NCI-H1694 treated with DMSO at 0.1 percent for 48 hours (cell line): ENCODE measurements around the gene AHR.

Source experiments
- DNase-seq: peaks from one replicate; lab custom pipeline; 2025; lab: John Stamatoyannopoulos, UW

AHR gene

GRCh38 chr7:17304926-17305325 lies 6.5 kb downstream of the AHR start:
- no peak for DNase-seq

GRCh38 chr7:17305387-17306171 lies 7.1 kb downstream of the AHR start:
- DNase-seq = no peak

DNA sequence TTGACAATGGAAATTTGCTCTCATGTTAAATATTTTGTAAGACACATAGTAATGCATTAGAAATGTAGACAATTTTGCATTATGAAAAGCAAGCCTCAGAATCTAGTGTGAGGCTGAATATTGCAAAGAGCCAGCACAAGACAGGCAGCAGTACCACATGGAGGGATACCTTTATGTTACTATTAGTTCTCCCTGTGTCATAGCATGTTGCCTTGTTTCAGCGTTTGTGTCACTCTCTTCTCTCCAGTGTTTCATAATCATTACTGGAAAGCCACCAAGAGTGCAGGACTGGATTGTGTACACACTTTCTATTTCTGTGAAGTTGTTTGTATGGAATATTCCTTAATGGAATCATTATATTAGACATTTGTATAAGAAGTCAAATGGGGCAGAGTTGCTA lies 8.5 kb downstream of the AHR start:
- no peak for DNase-seq

- DNase-seq = no peak
Observed at GRCh38 chr7:17307558-17307957, 9.1 kb downstream of the AHR start.

- DNase-seq = no peak
Observed at GRCh38 chr7:17307969-17308648, 9.7 kb downstream of the AHR start.

DNA sequence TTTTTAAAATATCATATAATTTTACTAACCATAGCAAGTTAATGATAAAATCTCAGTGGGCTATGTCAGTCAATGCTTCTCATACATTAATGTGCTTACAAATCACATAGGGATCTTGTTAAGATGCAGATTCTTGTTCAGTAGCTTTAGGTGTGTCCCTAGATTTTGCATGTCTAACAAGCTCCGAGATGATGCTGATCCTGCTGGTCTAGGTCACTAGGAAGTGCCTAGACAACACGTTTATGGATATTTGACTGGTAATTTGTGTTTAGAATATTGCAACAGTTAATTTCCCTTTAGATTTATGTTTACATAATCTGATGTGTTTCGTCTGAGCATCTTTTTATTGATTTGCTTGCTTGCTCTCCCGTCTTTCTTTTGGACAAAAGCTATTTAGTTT lies 12.7 kb downstream of the AHR start:
- DNase-seq = no peak

DNA sequence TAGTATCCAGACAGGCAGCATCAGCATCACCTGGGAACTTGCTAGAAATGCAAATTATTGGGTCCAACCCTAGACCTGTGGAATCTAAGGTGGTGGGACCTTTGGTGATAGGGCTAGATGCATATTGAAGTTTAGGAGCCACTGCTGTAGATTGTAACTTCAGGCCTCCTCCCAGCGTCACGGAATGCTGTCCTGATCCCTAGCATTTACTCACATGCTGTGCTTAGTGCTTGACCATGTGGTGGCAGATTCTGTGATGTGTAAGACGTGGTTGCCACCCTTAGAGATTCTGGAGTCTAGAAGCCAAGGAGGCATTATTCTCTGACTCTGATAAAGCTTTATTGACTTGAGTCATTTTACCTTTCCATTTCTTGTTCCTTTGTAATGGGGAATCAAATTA lies 13.5 kb downstream of the AHR start:
- no peak for DNase-seq

GRCh38 chr7:17312641-17313040 lies 14.2 kb downstream of the AHR start:
- no peak for DNase-seq

DNA sequence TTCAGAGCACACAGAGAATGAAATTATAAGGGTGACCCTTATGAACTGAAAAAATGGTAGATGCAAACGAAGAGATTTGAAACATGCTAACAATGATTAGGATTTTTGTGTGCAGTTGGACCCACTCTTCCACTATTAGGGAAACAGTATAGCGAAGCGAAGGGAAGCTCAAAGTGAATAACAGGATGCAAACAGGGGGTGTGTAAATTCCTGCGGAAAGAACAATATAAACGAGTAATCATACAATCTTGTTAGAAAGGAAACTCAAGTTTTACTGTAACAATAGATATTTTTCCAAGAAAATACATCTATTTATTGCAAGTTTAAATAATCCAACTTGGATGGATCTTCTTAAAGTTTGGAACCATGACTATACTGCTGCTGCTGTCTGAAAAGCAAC lies 14.7 kb downstream of the AHR start:
- no peak for DNase-seq

- no peak for DNase-seq
Observed at GRCh38 chr7:17315974-17316373, 17.5 kb downstream of the AHR start.

DNA sequence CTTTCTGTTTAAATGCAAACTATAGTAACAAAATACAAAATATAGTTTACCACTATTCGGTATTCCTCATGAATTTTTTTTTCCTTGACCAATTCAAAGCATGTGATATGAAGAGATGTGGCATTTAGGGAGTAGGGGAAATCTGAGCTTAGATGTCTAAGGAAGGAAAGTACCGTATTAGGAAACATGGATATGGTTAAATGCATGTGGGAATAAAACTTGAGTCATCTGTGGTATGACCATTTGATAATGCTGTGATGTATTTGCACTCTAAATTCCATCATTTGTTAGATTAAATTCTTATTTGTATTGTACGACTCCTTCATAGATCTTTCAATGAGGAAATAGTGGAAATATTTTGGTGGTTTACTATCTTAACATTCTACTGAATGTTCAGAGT lies 19.7 kb downstream of the AHR start:
- no peak for DNase-seq

DNA sequence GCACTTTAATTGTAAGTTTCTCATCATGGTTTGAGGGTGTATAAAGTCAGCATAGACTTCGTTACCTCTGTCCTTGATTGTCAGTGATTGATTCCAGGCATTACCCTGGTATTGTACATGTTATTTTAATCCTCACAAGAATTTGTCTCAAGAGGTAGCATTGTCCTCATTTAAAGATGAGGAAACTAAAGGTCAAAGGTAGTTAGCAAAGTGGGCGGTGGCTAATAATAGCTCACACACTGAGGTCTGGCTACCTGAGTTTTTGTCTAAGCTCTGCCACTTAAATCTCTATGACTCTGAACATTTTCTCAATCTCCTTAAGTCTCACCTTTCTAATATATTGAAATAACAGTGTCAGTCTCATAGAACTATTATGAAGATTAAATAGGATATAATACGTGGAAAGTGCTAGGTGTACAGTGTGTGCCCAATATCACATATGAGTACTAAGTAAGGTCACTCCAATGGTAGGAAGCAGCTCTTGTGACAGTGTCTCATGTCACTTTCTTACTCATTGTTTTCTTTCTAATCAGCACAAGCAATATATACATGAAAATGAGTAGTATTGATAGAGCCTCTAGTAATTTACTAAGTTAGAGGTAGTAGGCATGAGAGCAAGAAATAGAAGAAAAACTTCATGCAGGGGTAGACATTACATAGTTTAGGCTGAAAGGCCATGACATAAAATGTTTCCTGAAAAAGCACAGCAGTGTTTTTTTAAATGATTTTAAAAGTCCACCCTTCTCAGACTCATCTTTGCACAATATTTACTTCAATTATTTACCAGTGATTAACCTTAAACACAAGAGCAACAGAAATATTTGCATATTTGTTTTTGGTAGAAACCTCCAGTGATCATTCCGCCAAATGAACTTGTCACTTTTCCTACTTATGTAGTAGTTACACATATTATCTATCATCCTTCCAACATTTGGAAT lies 21.0 kb downstream of the AHR start:
- no peak for DNase-seq

- DNase-seq = no peak
Observed at GRCh38 chr7:17320102-17320497, 21.6 kb downstream of the AHR start.

DNA sequence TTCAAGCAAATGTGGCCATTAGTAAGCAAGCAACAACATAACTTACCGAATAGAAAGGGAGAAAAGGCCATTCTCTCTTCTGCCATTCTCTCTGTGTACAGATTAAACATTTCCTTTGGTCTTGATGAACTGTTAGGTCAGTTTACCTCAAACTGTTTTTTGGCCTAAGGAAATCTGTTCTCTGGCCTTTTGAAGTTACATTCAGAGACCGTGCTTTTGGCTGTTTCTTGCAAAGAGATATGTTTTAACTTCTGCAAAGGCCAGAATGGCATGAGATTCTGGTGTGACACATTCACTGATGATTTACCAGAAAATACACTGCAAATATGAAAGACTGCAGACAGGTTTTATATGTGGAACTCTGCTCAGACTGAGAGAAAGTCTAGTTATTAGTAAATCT lies 22.2 kb downstream of the AHR start:
- DNase-seq = no peak

DNA sequence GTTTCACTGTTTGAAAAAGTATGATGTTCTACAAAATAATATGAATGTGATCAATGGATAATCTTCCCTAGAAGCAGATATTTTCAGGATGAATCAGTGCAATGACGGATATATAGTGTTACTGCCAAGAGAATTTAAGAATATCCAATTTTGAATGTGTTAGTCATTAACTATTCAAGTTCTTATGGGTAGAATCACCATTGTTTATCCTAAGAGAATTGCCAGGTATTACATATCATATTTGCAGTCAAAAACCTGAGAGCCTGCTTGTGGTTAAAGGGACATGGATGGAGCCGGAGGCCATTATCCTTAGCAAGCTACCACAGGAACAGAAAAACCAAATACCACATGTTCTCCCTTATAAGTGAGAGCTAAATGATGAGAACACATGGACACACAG lies 26.9 kb downstream of the AHR start:
- DNase-seq = no peak

DNA sequence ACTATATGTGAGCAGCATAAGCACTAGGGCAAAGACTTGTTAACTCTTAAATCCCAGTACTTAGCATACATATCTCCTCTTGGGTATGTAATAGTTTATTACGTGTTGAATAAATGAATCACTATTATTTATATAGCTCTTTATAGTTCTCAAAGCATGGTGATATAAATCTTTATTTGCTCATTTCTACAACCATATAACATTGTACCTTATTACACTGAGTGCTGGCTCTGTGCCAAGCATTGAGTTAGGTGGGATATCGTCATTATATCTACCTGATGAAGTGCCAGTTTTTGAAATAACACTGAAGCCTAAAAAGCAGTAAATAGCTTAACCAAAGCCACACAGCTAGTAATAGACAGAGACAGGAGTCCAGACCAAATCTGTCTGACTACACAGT lies 27.9 kb downstream of the AHR start:
- no peak for DNase-seq

- DNase-seq = no peak
Observed at GRCh38 chr7:17328641-17329040, 30.2 kb downstream of the AHR start.

DNA sequence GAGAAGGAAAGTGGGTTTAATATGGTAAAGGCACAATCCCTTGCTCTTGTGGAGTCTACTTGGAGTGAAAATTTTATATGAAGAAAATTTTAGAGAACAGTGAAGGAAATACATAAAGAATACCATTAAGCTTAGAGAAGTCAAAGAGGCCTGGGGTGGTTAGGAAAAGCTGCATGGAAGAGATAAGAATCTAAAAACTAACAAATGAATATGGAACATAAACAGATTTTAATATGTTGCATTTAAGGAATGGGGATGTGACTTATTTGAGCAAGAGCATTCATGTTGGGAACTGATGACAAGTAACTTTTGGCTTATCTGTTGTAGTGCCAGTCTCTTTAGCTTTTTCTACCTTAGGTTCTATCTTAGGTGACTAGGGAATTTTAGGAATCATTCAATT lies 31.0 kb downstream of the AHR start:
- DNase-seq = no peak

GRCh38 chr7:17331891-17332501 lies 33.5 kb downstream of the AHR start:
- no peak for DNase-seq

DNA sequence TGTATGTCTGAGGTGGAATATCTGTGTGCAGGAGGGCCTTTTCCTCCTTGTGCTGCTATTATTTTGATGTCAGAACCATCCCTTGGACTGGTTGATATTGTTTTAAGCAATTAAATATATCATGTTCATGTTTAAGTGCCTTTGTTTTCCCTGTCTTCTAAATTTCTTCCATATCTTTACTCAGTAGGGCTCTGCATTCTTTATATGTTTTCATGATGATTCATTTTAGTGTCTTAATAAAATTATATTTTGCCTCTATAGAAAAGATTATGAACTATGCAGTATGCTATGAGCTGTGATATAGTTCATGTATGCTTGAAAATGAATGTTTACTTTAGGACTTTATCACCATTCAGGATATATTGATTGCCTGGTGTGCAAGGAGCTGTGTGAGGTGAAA lies 34.8 kb downstream of the AHR start:
- no peak for DNase-seq

DNA sequence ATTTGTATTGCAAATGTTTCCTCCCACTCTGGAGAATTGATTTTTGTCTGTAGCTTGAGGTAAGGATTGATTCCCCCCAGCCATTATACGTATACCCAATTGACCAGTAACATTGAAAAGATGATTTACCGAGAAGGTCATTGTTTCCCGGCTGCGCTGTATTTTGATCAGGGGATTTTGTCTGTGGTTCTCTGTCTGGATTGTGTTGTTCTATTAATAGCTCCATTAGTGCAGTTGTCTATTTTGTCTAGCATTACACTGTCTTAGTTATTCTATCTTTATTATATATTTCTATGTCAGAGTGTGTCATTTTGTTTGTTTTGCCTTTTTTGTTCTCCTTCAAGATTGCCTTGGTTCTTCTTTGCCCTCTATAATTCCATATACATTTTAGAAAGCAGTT lies 37.7 kb downstream of the AHR start:
- no peak for DNase-seq

GRCh38 chr7:17339139-17339538 lies 40.7 kb downstream of the AHR start:
- DNase-seq = no peak
